ENCODE results near the gene ISOC1.

The ISOC1 gene

GRCh38 chr5:129120158-129120581 lies 25.6 kb downstream of the ISOC1 start:
- no peak for TF ChIP-seq CTCF (IDR thresholded peaks at IDR 0.05; ENCODE audit: low read length, missing control alignments)
- no peak overlapping the region for H3K4me3 ChIP-seq (replicated peaks; ENCODE audit: low read depth, low read length)
- no peak for DNase-seq (ENCODE audit: low read depth)

- no peak for TF ChIP-seq CTCF (IDR thresholded peaks at IDR 0.05; ENCODE audit: low read length, missing control alignments)
- no peak for DNase-seq (ENCODE audit: low read depth)
- no peak overlapping the region for H3K4me3 ChIP-seq (replicated peaks; ENCODE audit: low read depth, low read length)
These were observed 28.0 kb downstream of the ISOC1 start for GRCh38 chr5:129122560-129122959.

GRCh38 chr5:129124608-129125007 lies 30.1 kb downstream of the ISOC1 start:
- DNase-seq (ENCODE audit: low read depth): no peak
- no peak overlapping the region for H3K4me3 ChIP-seq (replicated peaks; ENCODE audit: low read depth, low read length)
- no peak for TF ChIP-seq CTCF (IDR thresholded peaks at IDR 0.05; ENCODE audit: low read length, missing control alignments)

DNA sequence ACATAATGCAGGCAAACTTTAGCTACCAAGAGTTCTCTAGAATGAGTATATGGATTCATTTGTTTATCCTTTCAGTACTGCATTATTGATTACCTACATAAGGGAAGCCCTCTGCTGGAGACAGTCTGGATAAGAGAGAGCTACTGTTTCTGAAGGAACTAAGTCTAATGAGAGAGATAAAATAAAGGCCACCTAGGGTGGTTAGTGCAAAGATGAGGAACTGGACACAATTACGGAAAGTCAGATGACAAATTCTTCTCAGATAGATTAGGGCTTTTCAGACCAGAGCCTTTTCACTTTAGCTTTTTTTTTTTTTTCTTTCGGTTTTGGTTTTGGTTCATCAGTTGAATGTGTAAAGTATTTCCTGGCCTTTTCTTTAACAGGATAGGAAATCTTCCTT lies 31.3 kb downstream of the ISOC1 start:
- DNase-seq (ENCODE audit: low read depth): no peak
- TF ChIP-seq CTCF (IDR thresholded peaks at IDR 0.05; ENCODE audit: low read length, missing control alignments): peak; percentile 0
- H3K4me3 ChIP-seq (replicated peaks; ENCODE audit: low read depth, low read length): no peak overlapping the region

GRCh38 chr5:129133553-129133952 lies 39.0 kb downstream of the ISOC1 start:
- TF ChIP-seq CTCF (IDR thresholded peaks at IDR 0.05; ENCODE audit: low read length, missing control alignments): no peak
- H3K4me3 ChIP-seq (replicated peaks; ENCODE audit: low read depth, low read length): no peak overlapping the region
- no peak for DNase-seq (ENCODE audit: low read depth)

DNA sequence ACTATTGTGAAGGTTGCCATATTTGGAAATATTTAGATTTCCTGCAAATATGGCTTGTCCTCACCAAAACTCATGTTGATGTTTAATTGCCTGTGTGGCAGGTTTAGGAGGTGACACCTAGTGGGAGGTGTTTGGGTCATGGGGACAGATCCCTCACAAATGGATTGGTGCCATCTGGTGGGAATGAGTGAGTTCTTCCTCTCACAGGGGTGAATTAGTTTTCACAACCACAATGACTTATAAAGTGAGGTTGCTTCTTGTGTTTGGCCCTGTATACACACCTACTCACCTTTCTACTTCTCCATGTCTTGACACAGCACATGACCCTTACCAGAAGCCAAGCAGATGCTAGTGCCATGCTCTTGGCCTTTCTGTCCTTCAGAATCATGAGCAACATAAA lies 41.1 kb downstream of the ISOC1 start:
- H3K4me3 ChIP-seq (replicated peaks; ENCODE audit: low read depth, low read length): no peak overlapping the region
- DNase-seq (ENCODE audit: low read depth): no peak
- no peak for TF ChIP-seq CTCF (IDR thresholded peaks at IDR 0.05; ENCODE audit: low read length, missing control alignments)

DNA sequence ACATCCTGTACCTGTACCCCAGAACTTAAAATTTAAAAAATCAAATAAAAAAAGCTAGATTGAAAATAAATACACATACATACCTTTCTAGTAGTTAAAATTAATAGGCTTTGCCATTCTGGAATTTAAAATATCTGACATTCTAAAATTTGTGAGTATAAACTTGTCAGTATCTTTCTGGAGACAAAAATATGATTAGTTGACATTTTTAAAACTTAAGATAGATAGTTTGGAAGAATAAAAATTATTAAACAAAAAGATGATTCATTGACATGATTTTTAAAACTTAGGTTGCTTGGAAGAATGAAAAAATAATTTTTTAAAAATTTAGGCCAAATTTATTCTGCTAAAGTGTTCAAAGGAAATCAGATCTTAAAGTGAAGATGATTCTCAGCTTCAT lies 43.1 kb downstream of the ISOC1 start:
- TF ChIP-seq CTCF (IDR thresholded peaks at IDR 0.05; ENCODE audit: low read length, missing control alignments): no peak
- no peak overlapping the region for H3K4me3 ChIP-seq (replicated peaks; ENCODE audit: low read depth, low read length)
- no peak for DNase-seq (ENCODE audit: low read depth)
